ENCODE results near the gene TAF4. TPM values are rescaled to one million over a fixed set of nuclear protein-coding genes. Genes with fewer than 3 reads are reported as not detected.

The TAF4 gene
- total RNA-seq, 4 donors from 2014 or later: 6.2 to 37.6 (median 10.7) TPM

DNA sequence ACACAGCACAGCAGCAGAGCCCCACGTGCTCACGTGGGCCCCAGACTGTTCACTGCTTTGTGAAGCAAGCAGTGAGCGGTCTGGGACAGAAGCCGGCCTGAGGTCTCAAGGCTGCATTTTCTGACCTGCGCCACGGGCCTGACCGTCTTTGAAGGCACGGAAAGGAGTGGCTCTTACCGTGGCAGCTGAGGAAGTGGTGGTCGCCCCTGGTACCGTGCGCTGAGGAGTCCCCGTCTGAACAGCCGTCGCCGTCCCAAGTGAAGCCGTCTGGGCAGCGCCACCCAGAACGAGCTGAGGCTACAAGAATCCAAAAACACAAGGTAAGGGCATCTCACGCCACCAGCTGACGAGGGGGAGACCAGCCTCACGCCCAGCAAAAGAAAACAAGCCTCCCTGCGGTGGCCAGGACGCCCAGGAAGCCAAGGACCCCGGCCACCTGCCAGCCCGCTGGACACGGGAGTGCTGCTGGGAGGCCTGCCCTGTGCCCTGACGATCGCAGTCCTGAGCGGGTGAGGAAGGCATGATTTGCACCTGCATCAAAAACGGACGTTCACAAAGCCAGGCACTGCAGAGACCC lies 55.7 kb downstream of the TAF4 start:
- peaks cover 0 to 5% of the 10 kb centered on the region in 2 donors for H3K4me1 ChIP-seq
- no peak overlapping the region for H3K27ac ChIP-seq
- no peaks in the 10 kb centered on the region for H3K9me3 ChIP-seq
- no peak for TF ChIP-seq POLR2A (IDR thresholded peaks at IDR 0.05)
- TF ChIP-seq, protein P1, sequence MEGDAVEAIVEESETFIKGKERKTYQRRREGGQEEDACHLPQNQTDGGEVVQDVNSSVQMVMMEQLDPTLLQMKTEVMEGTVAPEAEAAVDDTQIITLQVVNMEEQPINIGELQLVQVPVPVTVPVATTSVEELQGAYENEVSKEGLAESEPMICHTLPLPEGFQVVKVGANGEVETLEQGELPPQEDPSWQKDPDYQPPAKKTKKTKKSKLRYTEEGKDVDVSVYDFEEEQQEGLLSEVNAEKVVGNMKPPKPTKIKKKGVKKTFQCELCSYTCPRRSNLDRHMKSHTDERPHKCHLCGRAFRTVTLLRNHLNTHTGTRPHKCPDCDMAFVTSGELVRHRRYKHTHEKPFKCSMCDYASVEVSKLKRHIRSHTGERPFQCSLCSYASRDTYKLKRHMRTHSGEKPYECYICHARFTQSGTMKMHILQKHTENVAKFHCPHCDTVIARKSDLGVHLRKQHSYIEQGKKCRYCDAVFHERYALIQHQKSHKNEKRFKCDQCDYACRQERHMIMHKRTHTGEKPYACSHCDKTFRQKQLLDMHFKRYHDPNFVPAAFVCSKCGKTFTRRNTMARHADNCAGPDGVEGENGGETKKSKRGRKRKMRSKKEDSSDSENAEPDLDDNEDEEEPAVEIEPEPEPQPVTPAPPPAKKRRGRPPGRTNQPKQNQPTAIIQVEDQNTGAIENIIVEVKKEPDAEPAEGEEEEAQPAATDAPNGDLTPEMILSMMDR (IDR thresholded peaks at IDR 0.05): no peak
- H3K36me3 ChIP-seq: no peaks in the 10 kb centered on the region
- intact Hi-C loops (cut with DNase I; ENCODE audit: low total_unique reads): loop anchor here (10.0 kb wide), 2 partner anchors 145 to 405 kb away; no protein-coding TSS in a partner anchor
- H3K4me3 ChIP-seq: no peak overlapping the region
- DNase-seq: no peak
- no peaks in the 10 kb centered on the region for H3K27me3 ChIP-seq

DNA sequence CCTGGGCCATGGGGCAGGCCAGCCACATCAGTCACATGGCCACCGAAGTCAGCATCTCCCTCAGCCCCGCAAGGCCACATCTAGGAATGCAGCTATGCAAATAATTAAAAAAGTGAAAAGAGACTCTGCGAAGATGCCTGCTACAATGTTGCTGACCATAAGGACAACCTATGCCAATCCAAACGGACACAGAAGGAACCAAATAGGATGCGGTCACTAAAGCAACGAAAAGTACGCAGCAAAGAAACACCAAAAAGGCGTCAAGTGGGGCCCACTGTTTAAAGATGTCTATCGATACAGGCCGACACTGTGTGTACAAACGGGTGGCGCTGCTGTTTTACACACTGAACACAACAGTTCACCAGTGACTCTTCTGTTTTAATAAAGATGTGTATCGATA lies 56.4 kb downstream of the TAF4 start:
- TF ChIP-seq, protein P1 (IDR thresholded peaks at IDR 0.05): no peak
- TF ChIP-seq POLR2A (IDR thresholded peaks at IDR 0.05): no peak
- intact Hi-C loops (cut with DNase I; ENCODE audit: low total_unique reads): no loop called here
- no peak for DNase-seq
- Histone ChIP-seq H3K27me3 (no peaks in the 10 kb centered on the region), H3K9me3 (no peaks in the 10 kb centered on the region), H3K27ac (no peak overlapping the region), H3K36me3 (no peaks in the 10 kb centered on the region), H3K4me1 (no peaks in the 10 kb centered on the region), H3K4me3 (no peak overlapping the region)

DNA sequence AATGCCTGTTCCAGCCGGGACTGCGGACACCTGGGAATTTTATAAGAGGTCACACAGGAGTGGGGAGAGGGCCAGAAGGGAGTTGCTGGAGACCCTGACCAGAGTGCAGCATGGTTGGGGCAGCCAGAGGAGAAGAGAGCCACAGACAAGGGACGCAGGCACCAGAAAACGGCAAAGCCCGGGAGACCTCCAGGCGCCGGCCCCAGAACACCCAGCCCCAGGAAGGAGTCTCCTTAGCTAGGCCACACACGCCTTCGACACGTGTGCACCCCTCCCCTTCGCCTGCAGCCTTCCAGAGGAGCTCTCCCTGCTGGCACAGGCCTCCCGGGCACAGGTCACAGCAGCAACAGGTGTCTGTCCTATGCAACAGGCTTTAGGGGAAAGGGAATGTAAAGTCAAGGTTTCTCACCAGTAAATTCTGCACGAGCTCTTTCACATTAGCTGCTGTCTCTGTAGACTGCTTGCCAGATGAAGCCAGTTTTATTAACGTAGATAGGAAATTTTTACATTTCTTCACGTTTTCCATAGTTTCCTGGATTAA lies 57.0 kb downstream of the TAF4 start:
- DNase-seq: no peak
- intact Hi-C loops (cut with DNase I; ENCODE audit: low total_unique reads): no loop called here
- H3K4me3 ChIP-seq: no peak overlapping the region
- H3K36me3 ChIP-seq: no peaks in the 10 kb centered on the region
- H3K27ac ChIP-seq: no peak overlapping the region
- no peaks in the 10 kb centered on the region for H3K27me3 ChIP-seq
- no peaks in the 10 kb centered on the region for H3K9me3 ChIP-seq
- H3K4me1 ChIP-seq: no peaks in the 10 kb centered on the region
- TF ChIP-seq POLR2A (IDR thresholded peaks at IDR 0.05): no peak
- TF ChIP-seq, protein P1 (IDR thresholded peaks at IDR 0.05): no peak

DNA sequence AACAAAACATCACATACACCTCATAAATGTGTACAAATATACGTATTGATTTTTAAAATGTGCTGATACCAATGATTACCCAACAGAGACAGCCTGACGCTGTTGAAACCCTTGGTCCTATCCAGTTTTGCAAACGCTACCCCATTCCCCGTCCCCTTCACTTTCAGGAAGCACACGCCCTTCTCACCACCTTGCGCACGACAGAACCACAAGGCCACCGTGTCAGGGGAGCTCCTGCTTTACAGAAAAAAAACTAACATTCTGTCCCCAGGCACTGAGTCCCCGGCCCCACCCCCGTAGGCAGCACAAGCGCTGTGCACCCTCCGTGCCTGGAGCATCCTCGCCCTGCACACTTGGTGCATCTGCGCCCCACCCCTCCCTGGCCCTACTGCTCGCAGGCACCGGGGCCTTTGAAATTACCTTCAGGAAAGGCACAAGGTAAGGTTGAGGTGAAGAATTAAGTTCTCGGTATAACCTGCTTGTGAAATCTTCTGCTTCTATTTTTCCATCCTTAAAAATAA lies 58.5 kb downstream of the TAF4 start:
- H3K4me3 ChIP-seq: no peak overlapping the region
- H3K27me3 ChIP-seq: no peaks in the 10 kb centered on the region
- intact Hi-C loops (cut with DNase I; ENCODE audit: low total_unique reads): no loop called here
- TF ChIP-seq, protein P1 (IDR thresholded peaks at IDR 0.05): no peak
- TF ChIP-seq POLR2A (IDR thresholded peaks at IDR 0.05): no peak
- no peak for DNase-seq
- no peaks in the 10 kb centered on the region for H3K4me1 ChIP-seq
- H3K36me3 ChIP-seq: no peaks in the 10 kb centered on the region
- no peaks in the 10 kb centered on the region for H3K9me3 ChIP-seq
- H3K27ac ChIP-seq: no peak overlapping the region

DNA sequence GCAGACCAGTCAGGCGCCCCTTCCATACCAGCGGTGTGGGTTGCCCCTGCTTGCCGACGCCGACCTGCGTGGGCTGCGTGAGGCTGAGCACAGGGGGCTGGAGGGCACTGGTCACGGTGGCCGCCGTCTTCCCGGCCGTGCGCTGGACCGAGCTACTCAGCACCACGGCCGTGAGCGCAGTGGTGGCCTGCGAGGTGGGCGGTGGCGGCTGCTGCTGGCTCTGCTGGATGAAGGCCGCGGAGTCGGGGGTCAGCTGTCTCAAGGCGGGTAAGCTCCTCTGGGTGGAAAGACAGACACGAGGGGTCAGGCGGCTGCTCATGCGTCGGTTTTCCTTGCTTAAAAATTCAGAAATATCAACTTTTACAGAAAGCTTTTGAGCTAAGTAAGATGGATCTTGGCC lies 59.2 kb downstream of the TAF4 start:
- no peak for DNase-seq
- intact Hi-C loops (cut with DNase I; ENCODE audit: low total_unique reads): no loop called here

More for the DNA sequence above, 59.2 kb downstream of the TAF4 start:
- Histone ChIP-seq H3K27ac (no peak overlapping the region), H3K27me3 (no peaks in the 10 kb centered on the region), H3K9me3 (no peaks in the 10 kb centered on the region), H3K4me3 (no peak overlapping the region), H3K4me1 (no peaks in the 10 kb centered on the region), H3K36me3 (no peaks in the 10 kb centered on the region)
- no peak for TF ChIP-seq POLR2A (IDR thresholded peaks at IDR 0.05)
- TF ChIP-seq, protein P1 (IDR thresholded peaks at IDR 0.05): no peak
